ENCODE results near the gene COX10. TPM values are rescaled to one million over a fixed set of nuclear protein-coding genes. Genes with fewer than 3 reads are reported as not detected.
"Not testable (repeated sequence)": the region's sequence is repeated elsewhere in the genome, so short reads cannot be mapped to it uniquely, and the experiment has no call there.

COX10 gene
- total RNA-seq, 2 experiments from 2014 or later = 29.9 to 30.6 TPM

DNA sequence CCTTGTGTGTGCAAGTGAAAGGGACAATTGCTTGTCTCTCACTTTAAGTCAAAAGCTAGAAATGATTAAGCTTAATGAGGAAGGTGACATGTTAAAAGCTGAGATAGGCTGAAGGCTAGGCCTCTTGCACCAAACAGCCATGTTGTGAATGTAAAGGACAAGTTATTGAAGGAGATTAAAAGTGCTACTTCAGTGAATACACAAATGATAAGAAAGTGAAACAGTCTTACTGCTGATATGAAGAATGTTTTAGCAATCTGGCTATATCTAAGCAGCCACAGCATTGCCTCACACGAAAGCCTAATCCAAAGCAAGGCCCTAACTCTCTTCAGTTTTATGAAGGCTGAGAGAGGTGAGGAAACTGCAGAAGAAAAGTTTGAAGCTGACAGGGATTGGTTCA lies 96.3 kb downstream of the COX10 start:
- intact Hi-C loops (cut with micrococcal nuclease) = no loop called here
- DNase-seq = no peak
- Mint-ChIP-seq H3K27me3 (ENCODE audit: low read depth) (no peaks in the 10 kb centered on the region), H3K4me1 (ENCODE audit: low read depth) (peaks cover 16% of the 10 kb centered on the region), H3K4me3 (no peak overlapping the region), H3K9me3 (peaks cover 22% of the 10 kb centered on the region), H3K36me3 (ENCODE audit: low read depth) (peaks cover 46% of the 10 kb centered on the region), H3K27ac (no peak overlapping the region)
- CTCF ChIA-PET = interaction anchor here (0.6 kb wide), 1 partner anchor 135 kb away, joined by 3 read pairs; no protein-coding TSS in a partner anchor

DNA sequence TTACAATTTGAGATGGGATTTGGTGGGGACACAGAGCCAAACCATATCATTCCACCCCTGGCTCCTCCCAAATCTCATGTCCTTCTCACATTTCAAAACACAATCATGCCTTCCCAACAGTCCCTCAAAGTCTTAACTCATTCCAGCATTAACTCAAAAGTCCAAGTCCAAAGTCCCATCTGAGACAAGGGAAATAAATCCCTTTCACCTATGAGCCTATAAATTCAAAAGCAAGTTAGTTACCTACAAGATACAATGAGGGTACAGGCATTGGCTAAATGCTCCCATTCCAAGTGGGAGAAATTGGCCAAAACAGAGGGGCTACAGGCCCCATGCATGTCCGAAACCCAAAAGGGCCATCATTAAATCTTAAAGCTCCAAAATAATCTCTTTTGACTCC lies 98.5 kb downstream of the COX10 start:
- H3K4me3 Mint-ChIP-seq; intact Hi-C loops (cut with micrococcal nuclease); CTCF ChIA-PET; DNase-seq; H3K27me3 Mint-ChIP-seq (ENCODE audit: low read depth); H3K27ac Mint-ChIP-seq: not testable (repeated sequence)
- Mint-ChIP-seq H3K4me1 (ENCODE audit: low read depth) (peaks cover 19% of the 10 kb centered on the region), H3K9me3 (peaks cover 22% of the 10 kb centered on the region), H3K36me3 (ENCODE audit: low read depth) (peaks cover 37% of the 10 kb centered on the region)

DNA sequence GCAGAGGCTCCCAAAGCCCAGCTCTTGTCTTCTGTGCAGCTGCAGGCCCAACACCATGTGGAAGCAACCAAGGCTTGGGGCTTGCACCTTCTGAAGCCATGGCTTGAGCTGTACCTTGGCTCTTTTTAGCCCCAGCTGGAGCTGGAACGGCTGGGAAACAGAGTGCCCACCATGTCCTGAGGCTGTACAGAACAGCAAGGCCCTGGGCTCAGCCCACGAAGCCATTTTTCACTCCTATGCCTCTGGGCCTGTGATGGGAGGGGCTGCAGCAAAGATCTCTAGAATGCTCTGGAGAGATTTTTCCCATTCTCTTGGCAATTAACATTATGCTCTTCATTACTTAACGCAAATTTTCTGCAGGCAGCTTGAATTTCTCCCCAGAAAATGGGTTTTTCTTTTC lies 99.3 kb downstream of the COX10 start:
- peaks cover 33% of the 10 kb centered on the region for H3K36me3 Mint-ChIP-seq (ENCODE audit: low read depth)
- no peak overlapping the region for H3K4me3 Mint-ChIP-seq

DNA sequence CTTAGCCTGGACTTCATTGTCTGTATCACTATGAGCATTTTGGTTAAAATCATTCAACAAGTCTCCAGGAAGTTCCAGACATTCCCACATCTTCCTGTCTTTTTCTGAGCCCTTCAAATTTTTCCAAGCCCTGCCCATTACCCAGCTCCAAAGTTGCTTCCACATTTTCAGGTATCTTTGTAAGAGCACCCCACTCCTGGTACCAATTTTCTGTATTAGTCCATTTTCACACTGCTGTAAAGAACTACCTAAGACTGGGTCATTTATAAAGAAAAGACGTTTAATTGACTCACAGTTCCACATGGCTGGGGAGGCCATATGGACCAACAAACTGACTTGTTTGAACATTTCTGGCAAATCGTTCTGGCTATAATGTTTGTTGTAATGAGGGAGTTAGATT lies 100.0 kb downstream of the COX10 start:
- Mint-ChIP-seq H3K27ac (no peak overlapping the region), H3K9me3 (peaks cover 22% of the 10 kb centered on the region), H3K27me3 (ENCODE audit: low read depth) (no peaks in the 10 kb centered on the region), H3K4me1 (ENCODE audit: low read depth) (peaks cover 19% of the 10 kb centered on the region), H3K36me3 (ENCODE audit: low read depth) (peaks cover 31% of the 10 kb centered on the region), H3K4me3 (no peak overlapping the region)
- intact Hi-C loops (cut with micrococcal nuclease) = no loop called here
- DNase-seq = no peak
- CTCF ChIA-PET = no interaction called here

More for the DNA sequence above, 99.3 kb downstream of the COX10 start:
- Mint-ChIP-seq H3K27me3 (ENCODE audit: low read depth) (no peaks in the 10 kb centered on the region), H3K4me1 (ENCODE audit: low read depth) (peaks cover 19% of the 10 kb centered on the region), H3K9me3 (peaks cover 22% of the 10 kb centered on the region), H3K27ac (no peak overlapping the region)
- DNase-seq = no peak
- intact Hi-C loops (cut with micrococcal nuclease) = no loop called here
- CTCF ChIA-PET = no interaction called here

DNA sequence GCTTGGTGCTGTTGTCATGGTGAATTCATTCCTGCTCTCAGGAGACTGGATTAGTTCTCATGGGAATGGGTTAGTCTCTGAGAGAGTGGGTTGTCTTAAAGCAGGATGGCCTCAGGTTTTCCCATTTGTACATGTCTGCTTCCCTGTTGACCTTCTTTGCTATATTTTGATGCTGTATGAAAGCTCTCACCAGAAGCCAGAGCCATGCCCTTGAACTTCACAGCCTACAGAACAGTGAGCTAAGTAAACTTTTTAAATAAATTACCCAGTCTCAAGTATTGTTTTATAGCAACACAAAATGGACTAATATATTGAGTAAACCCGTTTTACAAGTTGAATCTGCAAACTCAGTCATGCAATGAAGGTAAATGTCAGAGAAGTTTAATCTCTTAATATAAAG lies 100.6 kb downstream of the COX10 start:
- Mint-ChIP-seq H3K27ac (no peak overlapping the region), H3K4me3 (no peak overlapping the region), H3K9me3 (peaks cover 22% of the 10 kb centered on the region), H3K4me1 (ENCODE audit: low read depth) (peaks cover 16% of the 10 kb centered on the region), H3K27me3 (ENCODE audit: low read depth) (no peaks in the 10 kb centered on the region), H3K36me3 (ENCODE audit: low read depth) (peaks cover 28% of the 10 kb centered on the region)
- intact Hi-C loops (cut with micrococcal nuclease) = no loop called here
- CTCF ChIA-PET = no interaction called here
- DNase-seq = no peak

DNA sequence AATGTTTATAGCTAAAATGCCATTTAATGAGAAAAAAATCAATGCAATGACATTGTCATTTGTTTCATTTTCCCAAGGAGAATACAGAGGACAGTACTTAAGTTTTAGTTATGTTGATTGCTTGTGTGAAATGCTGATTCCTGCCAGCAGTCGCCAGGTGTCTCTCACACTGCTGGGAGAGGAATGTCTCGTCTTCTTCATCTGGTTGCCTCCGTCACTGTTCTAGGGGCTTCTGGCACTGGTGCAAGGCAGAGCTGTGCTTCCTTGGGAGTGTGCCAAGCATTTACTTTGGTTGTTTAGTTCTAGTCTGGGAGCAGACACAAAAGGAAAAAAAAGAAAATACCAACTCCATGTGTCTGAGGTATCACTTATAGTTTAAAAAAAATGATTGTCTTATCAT lies 107.7 kb downstream of the COX10 start:
- CTCF ChIA-PET; H3K4me1 Mint-ChIP-seq (ENCODE audit: low read depth); H3K36me3 Mint-ChIP-seq (ENCODE audit: low read depth): not testable (repeated sequence)

DNA sequence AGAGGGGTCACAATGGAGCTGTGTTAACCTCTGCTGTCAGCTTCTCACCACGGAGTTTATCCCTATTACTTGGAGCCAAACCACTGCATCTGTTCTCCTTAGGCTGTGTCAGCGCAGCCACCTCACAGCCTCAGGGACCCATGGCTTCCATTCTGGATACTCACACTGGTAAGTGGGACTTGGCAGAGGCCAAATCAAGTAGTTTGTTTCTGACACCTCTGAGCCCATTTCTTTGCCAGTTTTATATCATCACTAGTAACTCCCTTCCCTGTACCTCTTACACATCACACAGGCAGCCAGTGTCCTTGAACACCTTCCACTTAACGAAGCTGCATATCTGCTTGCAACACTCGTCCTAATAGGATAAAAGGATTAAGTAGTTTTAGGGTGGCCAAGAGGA lies 108.5 kb downstream of the COX10 start:
- CTCF ChIA-PET = not testable (repeated sequence)

More for the DNA sequence above, 107.7 kb downstream of the COX10 start:
- intact Hi-C loops (cut with micrococcal nuclease); H3K9me3 Mint-ChIP-seq; DNase-seq; H3K27me3 Mint-ChIP-seq (ENCODE audit: low read depth); H3K4me3 Mint-ChIP-seq; H3K27ac Mint-ChIP-seq: not testable (repeated sequence)

DNA sequence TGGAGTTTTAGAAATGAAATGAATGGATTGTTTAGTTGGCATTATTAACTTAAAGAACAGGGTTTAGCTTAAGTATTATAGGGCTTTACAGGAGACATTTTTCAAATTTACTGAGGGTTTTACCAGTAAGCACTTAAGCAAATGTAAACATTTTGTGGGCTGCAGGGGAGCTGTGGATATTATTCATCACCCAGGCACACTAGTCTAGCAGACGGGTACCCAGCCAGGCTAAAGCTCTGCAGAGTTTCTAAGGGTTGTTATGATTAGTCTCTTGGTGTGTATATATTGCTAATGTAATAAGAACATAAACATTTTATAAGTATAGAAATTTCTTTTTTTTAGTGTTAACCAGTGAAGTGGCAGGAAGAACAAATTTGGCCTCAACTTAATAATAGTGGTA lies 110.6 kb downstream of the COX10 start:
- H3K4me3 Mint-ChIP-seq; H3K36me3 Mint-ChIP-seq (ENCODE audit: low read depth); DNase-seq; H3K9me3 Mint-ChIP-seq; CTCF ChIA-PET; H3K27me3 Mint-ChIP-seq (ENCODE audit: low read depth); H3K27ac Mint-ChIP-seq; H3K4me1 Mint-ChIP-seq (ENCODE audit: low read depth); intact Hi-C loops (cut with micrococcal nuclease): not testable (repeated sequence)

More for the DNA sequence above, 108.5 kb downstream of the COX10 start:
- intact Hi-C loops (cut with micrococcal nuclease); H3K27me3 Mint-ChIP-seq (ENCODE audit: low read depth); DNase-seq; H3K36me3 Mint-ChIP-seq (ENCODE audit: low read depth); H3K27ac Mint-ChIP-seq; H3K4me1 Mint-ChIP-seq (ENCODE audit: low read depth); H3K4me3 Mint-ChIP-seq; H3K9me3 Mint-ChIP-seq: not testable (repeated sequence)

DNA sequence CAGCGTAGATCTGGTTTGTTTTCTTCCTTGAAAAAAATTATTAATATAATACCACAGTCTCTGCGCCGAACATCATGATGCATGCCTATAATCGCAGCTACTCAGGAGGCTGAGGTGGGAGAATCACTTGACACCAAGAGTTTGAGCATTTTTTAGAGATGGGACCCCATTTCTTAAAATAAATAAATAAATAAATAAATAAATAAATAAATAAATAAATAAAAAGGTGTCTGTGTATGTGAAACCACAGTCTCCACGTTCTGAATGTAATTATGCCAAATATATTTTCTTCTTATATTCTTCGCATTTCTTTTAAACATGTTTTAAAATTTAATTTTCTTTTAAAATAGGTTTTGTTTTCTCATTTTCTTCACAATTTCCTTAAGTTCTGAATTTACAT lies 112.8 kb downstream of the COX10 start:
- H3K36me3 Mint-ChIP-seq (ENCODE audit: low read depth); H3K27ac Mint-ChIP-seq; H3K9me3 Mint-ChIP-seq; H3K4me1 Mint-ChIP-seq (ENCODE audit: low read depth); DNase-seq; CTCF ChIA-PET; H3K27me3 Mint-ChIP-seq (ENCODE audit: low read depth); intact Hi-C loops (cut with micrococcal nuclease); H3K4me3 Mint-ChIP-seq: not testable (repeated sequence)

DNA sequence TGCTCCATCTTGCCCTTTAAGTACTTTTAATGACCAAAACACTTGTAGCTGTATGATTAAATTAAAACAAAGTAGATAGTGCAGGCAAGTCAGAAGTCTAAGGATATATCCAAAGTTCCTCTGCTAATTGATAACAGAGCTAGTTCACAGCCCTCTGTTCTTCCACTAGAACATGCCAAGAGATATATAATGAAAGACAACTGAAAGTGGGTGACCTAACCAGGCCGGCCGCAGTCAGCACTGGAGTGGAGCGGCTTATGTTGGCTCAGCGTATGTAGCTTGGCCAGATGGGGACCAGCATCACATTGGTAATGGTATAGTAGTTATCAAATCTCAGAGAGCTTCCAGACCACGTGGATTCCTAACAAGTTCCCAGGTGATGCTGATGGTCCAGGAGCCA lies 115.2 kb downstream of the COX10 start:
- intact Hi-C loops (cut with micrococcal nuclease); DNase-seq; H3K27me3 Mint-ChIP-seq (ENCODE audit: low read depth); H3K9me3 Mint-ChIP-seq; CTCF ChIA-PET; H3K4me3 Mint-ChIP-seq; H3K36me3 Mint-ChIP-seq (ENCODE audit: low read depth); H3K27ac Mint-ChIP-seq: not testable (repeated sequence)
- peaks cover 12% of the 10 kb centered on the region for H3K4me1 Mint-ChIP-seq (ENCODE audit: low read depth)

DNA sequence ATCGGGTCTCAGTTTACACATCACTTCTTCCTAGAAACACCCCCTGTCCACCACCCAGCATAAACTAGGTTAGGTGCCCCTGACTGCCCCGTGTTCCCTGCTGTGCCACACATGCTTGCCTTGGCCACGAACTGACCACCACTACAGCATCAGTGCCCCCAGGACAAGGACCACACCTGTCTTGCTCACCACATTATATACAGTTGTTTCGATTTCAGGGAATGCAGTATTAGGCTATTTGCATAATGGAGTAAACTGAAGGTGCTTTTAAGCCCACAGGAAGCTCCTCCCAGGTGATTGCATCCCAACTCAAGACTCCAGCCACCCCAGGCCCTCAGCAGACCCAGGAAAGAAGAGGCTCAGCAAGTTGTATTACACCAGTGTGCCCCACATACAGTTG lies 117.1 kb downstream of the COX10 start:
- H3K4me1 Mint-ChIP-seq (ENCODE audit: low read depth) = peaks cover 27% of the 10 kb centered on the region
- H3K36me3 Mint-ChIP-seq (ENCODE audit: low read depth); H3K4me3 Mint-ChIP-seq; H3K27ac Mint-ChIP-seq; H3K9me3 Mint-ChIP-seq; DNase-seq; CTCF ChIA-PET; H3K27me3 Mint-ChIP-seq (ENCODE audit: low read depth); intact Hi-C loops (cut with micrococcal nuclease): not testable (repeated sequence)

DNA sequence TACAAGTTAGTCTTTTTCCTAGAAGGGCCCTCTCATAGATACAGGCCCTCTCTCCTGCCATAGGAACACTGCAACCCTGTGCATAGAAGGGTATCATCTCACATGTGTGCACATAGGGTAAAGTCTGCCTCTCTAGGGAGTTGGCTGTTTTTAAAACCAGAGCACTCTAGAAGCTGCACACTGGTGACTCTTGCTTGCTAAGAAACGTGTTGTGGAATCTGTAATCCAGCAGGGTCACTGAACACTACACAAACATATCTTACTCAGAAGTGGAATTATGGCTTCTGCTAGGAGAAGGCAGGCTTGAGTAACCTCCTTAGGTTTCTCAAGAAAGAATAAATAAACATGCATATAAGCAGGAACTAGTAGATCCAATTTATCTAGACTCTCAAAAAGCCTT lies 121.5 kb downstream of the COX10 start:
- H3K4me1 Mint-ChIP-seq (ENCODE audit: low read depth) = peaks cover 52% of the 10 kb centered on the region
- H3K27ac Mint-ChIP-seq; DNase-seq; H3K9me3 Mint-ChIP-seq; H3K27me3 Mint-ChIP-seq (ENCODE audit: low read depth); intact Hi-C loops (cut with micrococcal nuclease); CTCF ChIA-PET; H3K4me3 Mint-ChIP-seq: not testable (repeated sequence)
- H3K36me3 Mint-ChIP-seq (ENCODE audit: low read depth) = peaks cover 13% of the 10 kb centered on the region

DNA sequence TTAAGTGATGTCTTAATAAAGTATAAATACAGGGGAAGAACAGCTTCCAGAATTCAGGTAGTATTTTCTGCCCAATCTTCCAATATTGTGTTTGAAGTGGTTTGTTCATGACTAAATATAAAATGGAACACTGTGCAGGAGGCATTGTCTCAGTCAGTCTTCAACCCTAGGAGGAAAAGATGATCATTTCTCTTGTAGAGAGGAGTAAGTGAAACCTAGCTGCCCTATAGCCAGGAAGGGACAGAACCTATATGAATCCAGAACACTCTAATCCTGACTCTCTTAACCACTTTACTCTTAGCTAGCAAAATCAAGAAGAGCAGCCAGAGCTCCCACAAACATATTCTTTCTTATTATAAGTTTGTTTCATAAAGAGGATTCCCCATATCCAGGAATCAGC lies 122.2 kb downstream of the COX10 start:
- H3K4me3 Mint-ChIP-seq; DNase-seq; H3K9me3 Mint-ChIP-seq; CTCF ChIA-PET; intact Hi-C loops (cut with micrococcal nuclease); H3K27me3 Mint-ChIP-seq (ENCODE audit: low read depth): not testable (repeated sequence)
- Mint-ChIP-seq H3K27ac (peak overlapping the region; percentile 88), H3K4me1 (ENCODE audit: low read depth) (peaks cover 56% of the 10 kb centered on the region), H3K36me3 (ENCODE audit: low read depth) (peaks cover 18% of the 10 kb centered on the region)

DNA sequence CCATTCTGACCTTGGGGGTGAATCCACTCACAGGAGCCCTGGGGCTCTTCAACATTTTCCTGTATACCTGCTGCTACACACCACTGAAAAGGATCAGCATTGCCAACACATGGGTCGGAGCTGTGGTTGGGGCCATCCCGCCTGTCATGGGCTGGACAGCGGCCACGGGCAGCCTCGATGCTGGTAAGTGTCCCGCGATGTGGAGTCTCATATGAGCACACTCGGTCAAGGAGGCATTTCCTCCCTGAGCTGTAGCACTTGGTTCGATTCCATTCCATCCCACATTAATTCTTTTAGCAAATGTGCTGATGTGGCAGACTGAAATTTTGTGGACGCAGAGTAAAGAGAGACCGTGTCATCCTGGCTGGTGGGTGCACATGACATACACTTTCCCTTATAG lies 122.7 kb downstream of the COX10 start:
- peaks cover 60% of the 10 kb centered on the region for H3K4me1 Mint-ChIP-seq (ENCODE audit: low read depth)
- H3K27me3 Mint-ChIP-seq (ENCODE audit: low read depth); CTCF ChIA-PET; H3K4me3 Mint-ChIP-seq; H3K9me3 Mint-ChIP-seq; DNase-seq: not testable (repeated sequence)
- peaks cover 18% of the 10 kb centered on the region for H3K36me3 Mint-ChIP-seq (ENCODE audit: low read depth)
- intact Hi-C loops (cut with micrococcal nuclease) = loop anchor here (1.0 kb wide), 1 partner anchor 73 kb away; no protein-coding TSS in a partner anchor
- peak overlapping the region; percentile 88 for H3K27ac Mint-ChIP-seq
